T-helper 2 cell treated with Interferon-gamma antibody and Interleukin-4, amounts not matched to agents 100 ng/mL and 5 ng/mL, for 36 hours (primary cell): ENCODE data around the gene CLBA1. TPM values are rescaled to one million over a fixed set of nuclear protein-coding genes. Genes with fewer than 3 reads are reported as not detected.

Experiments
- intact Hi-C: fragments of 100-400 bp; cut with micrococcal nuclease; formaldehyde crosslinking; loops from one replicate; pipeline ENCODE4 v1.15.1; 2023
- total RNA-seq: library from RNA; stranded (reverse); gene quantifications from 2 replicates; pipeline ENCODE4 v1.2.3, GENCODE V29; 2022

The CLBA1 gene
- total RNA-seq, 1 donor from 2014 or later: 1.2 TPM

DNA sequence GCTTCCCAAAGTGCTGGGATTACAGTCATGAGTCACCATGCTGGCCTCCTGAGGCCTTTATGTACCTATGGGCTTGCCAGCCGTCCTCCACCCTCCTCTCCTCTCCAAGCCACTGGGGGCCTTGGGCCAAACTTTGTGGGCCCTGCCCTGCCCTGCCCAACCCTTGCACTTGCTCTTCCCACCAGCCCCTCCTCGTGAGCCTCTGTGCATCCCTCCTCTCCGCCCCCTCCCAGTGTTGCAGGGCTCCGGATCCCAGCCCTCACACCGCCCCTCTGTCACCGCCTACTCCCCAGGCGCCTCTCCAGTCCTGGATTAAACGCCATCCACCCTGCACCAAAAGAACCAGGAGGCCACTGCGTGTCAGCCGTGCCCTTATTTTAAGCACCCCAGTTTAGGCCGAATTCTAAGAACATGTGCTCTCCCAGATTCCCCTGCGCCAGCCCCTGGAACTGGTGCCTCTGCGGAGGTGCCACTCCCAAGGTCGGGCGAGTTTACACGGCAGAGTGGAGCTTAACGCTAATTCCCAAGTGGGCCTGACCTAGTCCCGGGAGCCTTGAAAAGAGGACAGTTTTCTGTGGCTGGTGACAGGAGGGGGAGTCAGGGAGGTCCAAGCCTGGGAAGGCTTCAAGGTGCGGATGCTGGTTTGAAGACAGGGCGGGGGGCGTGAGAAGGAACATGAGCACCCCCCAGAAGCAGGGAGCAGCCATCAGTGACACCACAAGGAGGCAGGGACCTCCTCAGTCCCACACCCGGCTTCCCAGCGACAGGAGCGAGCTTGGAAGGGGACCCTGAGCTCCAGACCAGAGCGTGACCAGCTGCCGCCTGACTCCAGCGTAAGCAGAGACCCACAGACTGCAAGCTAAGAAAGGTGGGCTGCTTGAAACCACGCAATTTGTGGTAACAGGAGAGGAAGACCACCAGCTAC lies 56.5 kb downstream of the CLBA1 start:
- intact Hi-C loops: no loop called here

DNA sequence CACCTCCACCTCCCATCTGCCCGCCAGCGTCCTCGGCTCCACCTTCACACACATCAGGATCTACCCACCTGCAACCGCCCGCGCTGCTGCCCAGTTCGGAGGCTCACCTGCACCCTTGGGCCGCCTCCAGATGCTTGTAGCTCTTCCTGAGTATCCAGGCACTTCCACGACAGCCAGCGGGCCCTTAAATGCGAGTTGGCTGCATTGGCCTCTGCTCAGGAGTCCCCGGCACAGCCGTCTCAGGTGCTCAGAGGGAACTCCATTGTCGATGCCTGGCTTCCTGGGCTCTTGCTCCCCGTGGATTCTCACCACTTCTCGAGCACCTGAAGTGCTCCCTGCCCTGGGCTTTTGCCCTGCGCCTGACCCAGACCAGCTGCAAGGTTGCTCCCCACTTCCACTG lies 57.2 kb downstream of the CLBA1 start:
- intact Hi-C loops: no loop called here

DNA sequence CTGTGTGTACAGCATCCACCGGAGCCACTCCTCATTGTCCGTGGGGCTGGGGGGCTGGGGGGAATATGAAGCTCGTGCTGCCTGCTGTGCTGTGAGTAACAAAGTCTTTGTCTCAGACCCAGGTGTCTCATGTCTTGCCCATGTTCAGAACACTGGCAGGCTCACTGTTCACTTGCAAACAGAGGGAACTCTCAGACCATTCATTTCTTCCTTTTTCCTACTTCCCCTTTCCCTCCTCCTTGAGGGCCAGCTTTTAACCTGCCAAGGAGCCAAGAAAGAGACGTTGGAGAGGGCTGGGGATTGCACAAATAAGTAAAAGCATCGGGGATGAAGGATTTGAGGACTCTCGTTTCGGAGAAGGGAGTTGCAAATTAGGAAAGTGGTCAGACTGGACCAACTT lies 58.1 kb downstream of the CLBA1 start:
- intact Hi-C loops: loop anchor here (1.0 kb wide), 1 partner anchor 7 kb away; no protein-coding TSS in a partner anchor

Other genes with a start within 250 kb of the CLBA1 start
- gene SIVA1, start 232.6 kb upstream of the CLBA1 start, total RNA-seq: 116 TPM in 2 replicates
- gene AKT1, start 190.0 kb upstream of the CLBA1 start, total RNA-seq: 141 and 147 TPM in 2 replicates
- gene ZBTB42, start 184.7 kb upstream of the CLBA1 start, total RNA-seq: 5.4 and 5.5 TPM in 2 replicates
- gene CEP170B, start 120.5 kb upstream of the CLBA1 start, total RNA-seq: 3.8 and 4.1 TPM in 2 replicates
- gene PLD4, start 60.9 kb upstream of the CLBA1 start, total RNA-seq: 0.11 TPM in 2 replicates
- gene AHNAK2, start 7.4 kb upstream of the CLBA1 start, total RNA-seq: 0.05 TPM in 1 of 2 replicates, not detected in the other
- gene CDCA4, start 35.3 kb downstream of the CLBA1 start, total RNA-seq: 52.6 and 52.7 TPM in 2 replicates
- 31.8 and 33.0 TPM in 2 replicates for gene GPR132, start 79.6 kb downstream of the CLBA1 start, total RNA-seq
- gene JAG2, start 183.0 kb downstream of the CLBA1 start, total RNA-seq: 2.5 and 3.3 TPM in 2 replicates
- 16.4 and 16.7 TPM in 2 replicates for gene NUDT14, start 195.5 kb downstream of the CLBA1 start, total RNA-seq